Parathyroid adenoma (tissue), 2 donors: ENCODE results near the gene LRIG1.

Experiments
- H2AFZ ChIP-seq: fragments of 300-600 bp; sonication (generic); one replicate; pipeline ENCODE4 v1.7.0; 2017; ENCODE audit warnings: antibody characterized with exemption, mild to moderate bottlenecking
- H3K27ac ChIP-seq: fragments of 300-600 bp; sonication (generic); one replicate; pipeline ENCODE4 v1.7.0; 2017
- H3K27me3 ChIP-seq: fragments of 300-600 bp; sonication (generic); one replicate; pipeline ENCODE4 v1.7.0; 2017; ENCODE audit warnings: low read length; ENCODE audit not compliant: control insufficient read depth, insufficient read depth
- H3K36me3 ChIP-seq: fragments of 300-600 bp; sonication (generic); one replicate; pipeline ENCODE4 v1.7.0; 2017; ENCODE audit warnings: low read length; ENCODE audit not compliant: control insufficient read depth, insufficient read depth
- H3K4me1 ChIP-seq: fragments of 300-600 bp; sonication (generic); one replicate; pipeline ENCODE4 v1.7.0; 2017; ENCODE audit warnings: control low read depth
- H3K4me2 ChIP-seq: fragments of 300-600 bp; sonication (generic); one replicate; pipeline ENCODE4 v1.7.0; 2017; ENCODE audit warnings: low read length
- H3K4me3 ChIP-seq: fragments of 300-600 bp; sonication (generic); one replicate; pipeline ENCODE4 v1.7.0; 2017; ENCODE audit warnings: low read depth, low read length
- H3K79me2 ChIP-seq: fragments of 300-600 bp; sonication (generic); one replicate; pipeline ENCODE4 v1.7.0; 2017; ENCODE audit warnings: control low read depth
- H3K9ac ChIP-seq: fragments of 300-600 bp; sonication (generic); one replicate; pipeline ENCODE4 v1.7.0; 2017; ENCODE audit warnings: mild to moderate bottlenecking
- H3K9me3 ChIP-seq: fragments of 300-600 bp; sonication (generic); one replicate; pipeline ENCODE4 v1.7.0; 2017; ENCODE audit warnings: low read length; ENCODE audit not compliant: control insufficient read depth
- TF ChIP-seq, protein P1 (sequence below): fragments of 300-600 bp; sonication (generic); IDR thresholded peaks from one replicate; pipeline ENCODE4 v1.7.0; 2017; ENCODE audit warnings: antibody characterized with exemption, mild to moderate bottlenecking
- donor health status: primary hyperparathyroidism.

The LRIG1 gene

DNA sequence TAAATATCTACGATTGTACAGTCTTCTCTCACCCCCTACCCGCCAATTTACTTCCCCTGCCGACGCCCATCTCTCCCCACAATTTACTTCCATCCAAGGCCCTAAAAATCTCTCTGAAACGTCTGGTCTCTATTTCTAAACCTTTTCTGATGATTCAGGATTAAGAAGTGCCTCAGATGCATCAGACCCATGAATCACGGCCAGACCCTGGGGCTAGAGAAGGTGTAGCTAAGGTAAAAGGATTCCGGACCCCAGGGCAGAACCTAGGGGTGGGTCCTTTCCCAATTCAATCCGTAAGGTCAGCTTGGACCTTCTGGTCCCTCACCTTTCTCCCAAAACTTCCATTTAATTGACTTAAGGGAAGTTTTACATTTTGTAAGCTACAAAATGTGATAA lies 46.4 kb downstream of the LRIG1 start:
- Histone ChIP-seq H3K4me2 (no peak overlapping the region), H3K9me3 (no peaks in the 10 kb centered on the region), H3K4me3 (no peak overlapping the region), H3K4me1 (no peaks in the 10 kb centered on the region), H3K79me2 (no peaks in the 10 kb centered on the region), H3K27ac (no peak overlapping the region), H3K36me3 (no peaks in the 10 kb centered on the region), H2AFZ (no peak overlapping the region), H3K27me3 (no peaks in the 10 kb centered on the region), H3K9ac (no peak overlapping the region)
- TF ChIP-seq, protein P1, sequence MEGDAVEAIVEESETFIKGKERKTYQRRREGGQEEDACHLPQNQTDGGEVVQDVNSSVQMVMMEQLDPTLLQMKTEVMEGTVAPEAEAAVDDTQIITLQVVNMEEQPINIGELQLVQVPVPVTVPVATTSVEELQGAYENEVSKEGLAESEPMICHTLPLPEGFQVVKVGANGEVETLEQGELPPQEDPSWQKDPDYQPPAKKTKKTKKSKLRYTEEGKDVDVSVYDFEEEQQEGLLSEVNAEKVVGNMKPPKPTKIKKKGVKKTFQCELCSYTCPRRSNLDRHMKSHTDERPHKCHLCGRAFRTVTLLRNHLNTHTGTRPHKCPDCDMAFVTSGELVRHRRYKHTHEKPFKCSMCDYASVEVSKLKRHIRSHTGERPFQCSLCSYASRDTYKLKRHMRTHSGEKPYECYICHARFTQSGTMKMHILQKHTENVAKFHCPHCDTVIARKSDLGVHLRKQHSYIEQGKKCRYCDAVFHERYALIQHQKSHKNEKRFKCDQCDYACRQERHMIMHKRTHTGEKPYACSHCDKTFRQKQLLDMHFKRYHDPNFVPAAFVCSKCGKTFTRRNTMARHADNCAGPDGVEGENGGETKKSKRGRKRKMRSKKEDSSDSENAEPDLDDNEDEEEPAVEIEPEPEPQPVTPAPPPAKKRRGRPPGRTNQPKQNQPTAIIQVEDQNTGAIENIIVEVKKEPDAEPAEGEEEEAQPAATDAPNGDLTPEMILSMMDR: no peak

DNA sequence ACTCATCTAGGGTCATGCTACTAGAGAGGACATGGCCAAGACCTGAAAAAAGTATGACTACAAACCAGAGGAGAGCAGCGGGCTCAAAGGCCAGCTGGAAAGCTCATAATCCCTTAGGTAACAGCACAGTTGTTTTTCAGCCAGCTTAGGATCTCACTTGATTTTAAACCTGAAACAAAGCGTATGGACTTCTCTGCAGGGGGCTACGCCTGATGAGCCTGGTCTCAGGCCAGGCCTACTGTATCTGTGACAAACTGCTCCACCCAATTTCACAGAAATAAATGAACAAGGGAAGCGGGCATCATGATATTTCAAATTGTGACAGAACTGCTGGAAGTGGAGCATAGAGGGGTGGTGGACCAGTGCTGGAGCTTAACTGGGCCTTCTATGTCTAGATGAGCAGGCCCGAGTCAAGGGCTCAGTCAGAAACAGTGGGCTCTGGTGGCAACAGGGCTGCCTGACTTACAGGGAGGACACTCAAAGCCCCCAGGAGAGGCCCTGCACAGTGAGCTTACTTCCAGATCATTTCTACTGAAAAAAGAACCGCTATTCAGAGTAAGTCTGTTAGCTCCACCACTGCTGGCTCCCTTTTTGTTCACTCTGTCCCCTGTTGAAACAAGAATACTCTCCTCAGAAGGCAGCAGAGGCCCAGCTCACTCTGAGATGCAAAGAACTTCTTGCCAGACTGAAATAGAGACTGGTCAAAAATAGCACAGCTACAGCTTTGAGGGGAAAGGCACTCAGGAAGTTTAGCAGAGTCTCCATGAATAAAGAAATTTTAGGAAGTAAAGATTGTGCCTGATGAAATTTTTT lies 47.0 kb downstream of the LRIG1 start:
- H3K4me3 ChIP-seq: no peak overlapping the region
- no peak overlapping the region for H3K4me2 ChIP-seq

GRCh38 chr3:66452303-66453011 lies 48.4 kb downstream of the LRIG1 start:
- Histone ChIP-seq H3K9ac (no peak overlapping the region), H3K79me2 (peaks cover 4% of the 10 kb centered on the region), H3K4me1 (no peaks in the 10 kb centered on the region), H3K4me2 (no peak overlapping the region), H3K27ac (no peak overlapping the region), H3K27me3 (no peaks in the 10 kb centered on the region), H2AFZ (no peak overlapping the region), H3K4me3 (no peak overlapping the region), H3K9me3 (no peaks in the 10 kb centered on the region), H3K36me3 (no peaks in the 10 kb centered on the region)
- TF ChIP-seq, protein P1: no peak

More for the DNA sequence above, 47.0 kb downstream of the LRIG1 start:
- no peaks in the 10 kb centered on the region for H3K36me3 ChIP-seq
- TF ChIP-seq, protein P1: no peak
- no peaks in the 10 kb centered on the region for H3K4me1 ChIP-seq
- H3K9me3 ChIP-seq: no peaks in the 10 kb centered on the region
- no peak overlapping the region for H2AFZ ChIP-seq
- H3K79me2 ChIP-seq: no peaks in the 10 kb centered on the region
- no peak overlapping the region for H3K27ac ChIP-seq
- H3K27me3 ChIP-seq: no peaks in the 10 kb centered on the region
- H3K9ac ChIP-seq: no peak overlapping the region

DNA sequence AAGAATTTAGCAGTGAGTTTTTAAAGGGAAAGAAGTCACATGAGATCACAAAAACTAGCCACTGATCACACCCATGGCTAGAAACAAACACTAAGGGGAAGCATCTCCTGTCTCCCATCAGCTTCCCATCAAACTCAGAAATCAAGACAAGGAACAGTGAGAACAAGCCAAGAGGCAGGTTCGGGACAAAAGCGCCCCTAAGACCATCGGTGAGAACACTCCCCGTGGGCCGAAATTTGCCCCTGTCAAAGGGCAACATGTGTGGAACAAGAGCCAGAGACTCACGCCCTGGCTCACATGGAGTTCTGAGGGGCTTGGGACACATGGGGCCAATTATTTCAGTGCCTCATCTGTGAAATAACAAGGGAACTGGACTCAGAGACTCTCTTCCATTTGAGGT lies 49.1 kb downstream of the LRIG1 start:
- Histone ChIP-seq H2AFZ (no peak overlapping the region), H3K9ac (no peak overlapping the region), H3K36me3 (no peaks in the 10 kb centered on the region), H3K79me2 (peaks cover 4% of the 10 kb centered on the region), H3K4me1 (no peaks in the 10 kb centered on the region), H3K9me3 (no peaks in the 10 kb centered on the region), H3K27ac (no peak overlapping the region), H3K4me3 (no peak overlapping the region), H3K4me2 (no peak overlapping the region), H3K27me3 (no peaks in the 10 kb centered on the region)
- TF ChIP-seq, protein P1: no peak
